ENCODE data around the gene FMO1. TPM values are rescaled to one million over a fixed set of nuclear protein-coding genes. Genes with fewer than 3 reads are reported as not detected.

Gene FMO1
- total RNA-seq, 2 donors from 2014 or later: not detected

GRCh38 chr1:171310661-171311087, 62.4 kb downstream of the FMO1 start:
- Mint-ChIP-seq H3K36me3 (ENCODE audit: insufficient read depth in 2 of 2) (no peaks in the 10 kb centered on the region), H3K27ac (no peak overlapping the region), H3K27me3 (ENCODE audit: low read depth) (no peaks in the 10 kb centered on the region), H3K9me3 (no peaks in the 10 kb centered on the region), H3K4me1 (ENCODE audit: low read depth) (peaks cover 12% of the 10 kb centered on the region), H3K4me3 (no peak overlapping the region)
- no peak for ATAC-seq (replicated peaks in 1 of 2)
- DNase-seq: no peak

GRCh38 chr1:171311771-171312558, 63.7 kb downstream of the FMO1 start:
- DNase-seq (no peak), ATAC-seq (replicated peaks in 1 of 2) (no peak)
- Mint-ChIP-seq H3K27ac (no peak overlapping the region), H3K4me1 (ENCODE audit: low read depth) (peaks cover 12% of the 10 kb centered on the region), H3K36me3 (ENCODE audit: insufficient read depth in 2 of 2) (no peaks in the 10 kb centered on the region), H3K9me3 (no peaks in the 10 kb centered on the region), H3K4me3 (no peak overlapping the region), H3K27me3 (ENCODE audit: low read depth) (no peaks in the 10 kb centered on the region)

- H3K27me3 Mint-ChIP-seq (ENCODE audit: low read depth): no peaks in the 10 kb centered on the region
- no peaks in the 10 kb centered on the region for H3K9me3 Mint-ChIP-seq
- H3K4me3 Mint-ChIP-seq: peak overlapping the region; percentile 72 to 86
- peaks cover 12% of the 10 kb centered on the region for H3K4me1 Mint-ChIP-seq (ENCODE audit: low read depth)
- peak in 1 of 2 donors; percentile 14 for ATAC-seq (replicated peaks in 1 of 2)
- no peak for DNase-seq
- no peaks in the 10 kb centered on the region for H3K36me3 Mint-ChIP-seq (ENCODE audit: insufficient read depth in 2 of 2)
- H3K27ac Mint-ChIP-seq: peak overlapping the region; percentile 91
Measured at GRCh38 chr1:171313319-171313834, 65.1 kb downstream of the FMO1 start.

GRCh38 chr1:171313835-171314320, 65.6 kb downstream of the FMO1 start, which contains the start of gene FMO4:
Gene FMO4 (plus strand): TSS chr1:171314183. CDS start chr1:171319826, 5,643 bp downstream.
- Mint-ChIP-seq H3K9me3 (no peaks in the 10 kb centered on the region), H3K4me1 (ENCODE audit: low read depth) (peaks cover 12% of the 10 kb centered on the region), H3K27me3 (ENCODE audit: low read depth) (no peaks in the 10 kb centered on the region), H3K36me3 (ENCODE audit: insufficient read depth in 2 of 2) (no peaks in the 10 kb centered on the region), H3K27ac (peak within 1 kb of the TSS; percentile 91), H3K4me3 (peak within 1 kb of the TSS; percentile 72 to 86)
- DNase-seq: peak; percentile 83 to 84
- ATAC-seq (replicated peaks in 1 of 2): peak; percentile 100

GRCh38 chr1:171329251-171329650, 81.0 kb downstream of the FMO1 start:
- H3K36me3 Mint-ChIP-seq (ENCODE audit: insufficient read depth in 2 of 2): no peaks in the 10 kb centered on the region
- H3K27me3 Mint-ChIP-seq (ENCODE audit: low read depth): no peaks in the 10 kb centered on the region
- ATAC-seq (replicated peaks in 1 of 2) (no peak), DNase-seq (no peak)
- no peak overlapping the region for H3K27ac Mint-ChIP-seq
- no peak overlapping the region for H3K4me3 Mint-ChIP-seq
- no peaks in the 10 kb centered on the region for H3K4me1 Mint-ChIP-seq (ENCODE audit: low read depth)
- no peaks in the 10 kb centered on the region for H3K9me3 Mint-ChIP-seq

- Mint-ChIP-seq H3K36me3 (ENCODE audit: insufficient read depth in 2 of 2) (no peaks in the 10 kb centered on the region), H3K4me3 (no peak overlapping the region), H3K27me3 (ENCODE audit: low read depth) (no peaks in the 10 kb centered on the region), H3K9me3 (no peaks in the 10 kb centered on the region), H3K27ac (no peak overlapping the region), H3K4me1 (ENCODE audit: low read depth) (no peaks in the 10 kb centered on the region)
- DNase-seq (no peak), ATAC-seq (replicated peaks in 1 of 2) (peak in 1 of 2 donors; percentile 23)
Measured at GRCh38 chr1:171334024-171334640, 85.8 kb downstream of the FMO1 start.

Other genes starting within 250 kb of the FMO1 start
- gene FMO3, start 157.6 kb upstream of the FMO1 start, total RNA-seq: not detected
- not detected for gene FMO2, start 63.2 kb upstream of the FMO1 start, total RNA-seq
- gene FMO4, start 65.7 kb downstream of the FMO1 start, total RNA-seq: 1 to 10 TPM; 1.5 to 2.3 TPM
- 100 to 1,000 TPM; 284 to 286 TPM for gene PRRC2C, start 237.0 kb downstream of the FMO1 start, total RNA-seq